Fibroblast of gingiva (primary cell): ENCODE data around the gene FXYD2.

Experiments used
- DNase-seq: peaks from one replicate; pipeline ENCODE4 v3.0.0-alpha.2; 2011; ENCODE audit warnings: low read depth

The FXYD2 gene

DNA sequence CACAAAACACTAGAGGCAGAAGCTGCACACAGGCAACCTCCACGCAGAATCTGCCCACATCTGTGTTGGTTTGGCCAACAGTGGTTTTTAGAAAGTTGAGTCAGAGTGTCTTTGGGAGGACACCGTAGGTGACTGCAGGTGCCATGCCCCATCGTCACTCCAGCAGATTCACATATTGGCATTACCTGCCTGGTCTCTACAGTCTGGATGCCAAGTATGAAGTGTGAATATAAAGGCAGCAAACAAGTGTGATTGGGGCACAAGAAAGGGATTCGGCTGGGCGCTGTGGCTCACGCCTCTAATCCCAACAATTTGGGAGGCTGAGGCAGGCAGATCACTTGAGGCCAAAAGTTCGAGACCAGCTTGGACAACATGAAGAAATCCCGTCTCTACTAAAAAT lies 11.0 kb upstream of the FXYD2 start:
- no peak for DNase-seq

- no peak for DNase-seq
These were observed 10.4 kb upstream of the FXYD2 start for GRCh38 chr11:117834838-117835443.

DNA sequence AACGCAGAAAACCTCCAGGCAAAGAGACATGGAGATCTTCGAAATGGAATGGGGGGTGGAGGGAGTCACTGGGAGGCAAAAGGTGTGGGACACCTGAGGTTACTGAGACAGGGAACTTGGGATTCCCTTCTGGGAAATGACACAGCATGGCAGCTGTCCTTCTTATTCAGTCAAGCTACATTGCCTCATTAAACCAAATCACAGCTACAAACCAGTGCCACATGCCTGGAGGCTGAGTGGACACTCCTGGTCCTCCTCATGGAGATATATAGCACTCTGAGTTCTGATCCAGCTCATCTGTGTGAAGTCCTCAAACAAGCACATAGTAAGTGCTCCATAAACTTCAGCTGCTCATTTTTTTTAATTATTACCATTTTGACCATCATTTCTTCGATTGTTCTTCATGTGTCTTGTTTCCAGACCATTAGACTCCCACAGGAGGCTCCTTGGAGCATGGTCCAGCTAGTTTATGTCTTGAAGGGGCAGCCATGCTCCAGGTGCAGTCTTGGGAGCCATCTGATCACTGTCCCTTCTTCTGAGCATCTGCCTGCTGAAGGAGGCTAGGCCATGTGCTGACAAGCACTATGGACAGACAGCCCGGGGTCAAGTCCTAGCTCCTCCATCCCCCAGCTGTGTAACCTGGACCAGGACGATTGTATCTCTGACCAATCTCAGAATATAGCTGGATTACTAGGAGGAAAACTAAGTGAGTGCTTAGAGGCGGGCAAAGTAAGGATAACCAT lies 9.7 kb upstream of the FXYD2 start:
- no peak for DNase-seq

GRCh38 chr11:117833401-117833891 lies 8.9 kb upstream of the FXYD2 start:
- no peak for DNase-seq

GRCh38 chr11:117832511-117832910 lies 8.0 kb upstream of the FXYD2 start:
- no peak for DNase-seq

- no peak for DNase-seq
These were observed 7.3 kb upstream of the FXYD2 start for GRCh38 chr11:117831661-117832415.

- no peak for DNase-seq
These were observed 6.3 kb upstream of the FXYD2 start for GRCh38 chr11:117830674-117831351.

GRCh38 chr11:117830072-117830471 lies 5.5 kb upstream of the FXYD2 start:
- DNase-seq = no peak

GRCh38 chr11:117829369-117829725 lies 4.8 kb upstream of the FXYD2 start:
- no peak for DNase-seq

DNA sequence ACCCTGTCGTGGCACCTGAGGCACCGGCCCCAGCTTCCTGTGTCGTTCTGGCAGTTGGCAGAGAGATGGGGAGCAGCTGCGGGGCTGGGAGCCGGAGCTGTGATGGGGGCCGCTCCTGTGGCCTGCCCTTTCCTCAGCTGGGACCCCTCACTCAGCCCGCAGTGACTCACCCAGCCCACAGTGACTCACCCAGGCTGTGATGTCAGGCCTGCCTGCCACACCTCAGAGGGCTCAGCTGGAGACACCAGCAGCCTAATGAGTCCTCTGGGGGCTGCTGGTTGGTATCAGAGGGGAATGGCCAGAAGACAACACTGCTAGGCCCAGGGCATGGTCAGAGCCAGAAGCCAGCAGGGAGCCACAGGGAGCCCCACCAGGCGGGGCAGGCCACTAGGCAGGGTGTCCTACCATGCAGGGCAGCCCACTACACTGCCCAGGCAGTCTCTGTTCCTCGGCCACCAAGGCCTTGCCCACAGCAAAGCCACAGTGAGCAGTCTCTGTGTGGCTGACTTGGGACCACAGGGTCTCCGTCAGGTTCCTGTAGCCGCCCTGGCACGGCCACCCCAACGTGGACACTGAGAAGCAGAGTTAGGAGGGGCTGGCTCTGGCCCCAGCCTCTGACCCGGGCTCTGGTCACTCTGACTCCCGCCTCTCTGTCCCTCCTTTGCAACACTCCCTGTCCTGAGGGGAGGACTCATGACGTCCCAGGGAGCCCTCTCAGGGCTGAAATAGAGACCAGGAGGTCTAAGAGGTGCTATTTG lies 4.2 kb upstream of the FXYD2 start:
- no peak for DNase-seq

- no peak for DNase-seq
These were observed 3.3 kb upstream of the FXYD2 start for GRCh38 chr11:117827521-117828511.

- no peak for DNase-seq
These were observed 2.3 kb upstream of the FXYD2 start for GRCh38 chr11:117826832-117827231.

DNA sequence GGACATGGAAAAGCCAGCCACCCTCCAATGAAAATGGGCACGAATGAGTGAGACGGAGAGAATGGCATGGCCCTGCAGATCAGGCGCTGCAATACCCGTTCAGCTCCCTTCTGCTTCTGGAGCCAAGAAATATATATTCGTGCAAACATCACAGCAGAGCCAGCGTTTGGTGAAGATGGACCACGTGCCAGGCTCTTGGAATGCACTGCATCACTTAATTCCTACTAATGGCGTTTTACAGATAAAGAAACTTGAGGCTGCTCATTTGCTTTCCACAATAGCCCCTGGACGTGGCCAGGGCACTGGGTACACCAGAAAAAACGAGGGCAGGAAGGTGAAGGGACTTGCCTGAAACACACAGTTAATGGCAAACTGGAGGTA lies 1.6 kb upstream of the FXYD2 start:
- no peak for DNase-seq

GRCh38 chr11:117825538-117826189 lies 1.1 kb upstream of the FXYD2 start:
- DNase-seq = no peak

DNA sequence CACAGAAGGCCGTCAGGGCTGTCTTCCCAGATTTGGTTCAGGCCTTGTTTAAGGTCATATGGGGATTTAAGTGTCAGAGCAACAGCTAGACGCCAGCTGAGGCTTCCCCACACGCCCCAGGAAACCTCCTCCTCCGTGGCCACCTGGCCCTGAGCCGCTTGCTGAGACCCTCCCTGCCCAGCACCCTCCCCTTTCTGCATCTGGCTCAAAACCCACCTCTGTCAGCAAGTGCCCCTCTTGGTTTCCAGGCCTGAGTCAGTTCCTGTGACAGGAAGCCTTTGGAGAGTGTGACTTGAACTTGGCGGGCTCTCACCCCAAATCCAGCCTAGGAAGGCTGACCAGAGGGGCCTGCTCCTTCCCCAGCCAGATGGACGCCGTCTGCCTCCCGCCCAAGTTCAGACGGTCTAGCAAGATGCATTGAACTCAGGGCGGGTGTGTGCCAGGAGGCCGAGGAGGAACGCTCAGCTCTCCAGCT lies 561 bp downstream of the FXYD2 start:
- DNase-seq = no peak

GRCh38 chr11:117823294-117823945 lies 1.1 kb downstream of the FXYD2 start:
- DNase-seq = no peak

- DNase-seq = no peak
These were observed 2.2 kb downstream of the FXYD2 start for GRCh38 chr11:117822074-117823033.

- no peak for DNase-seq
These were observed 3.1 kb downstream of the FXYD2 start for GRCh38 chr11:117821431-117821830.
